B cell (primary cell): Measurements from ENCODE around the gene STYK1.
"Not testable (repeated sequence)": the region's sequence is repeated elsewhere in the genome, so short reads cannot be mapped to it uniquely, and the experiment has no call there.

Experiments used
- EZH2 ChIP-seq: IDR thresholded peaks from 2 replicates; pipeline ENCODE4 v1.6.1; 2012; ENCODE audit warnings: borderline replicate concordance, low read depth, mild to moderate bottlenecking, moderate library complexity, low read length; ENCODE audit not compliant: insufficient read depth, poor library complexity, severe bottlenecking
- TF ChIP-seq, protein P1 (sequence below): fragments of 200-600 bp; IDR thresholded peaks from one replicate; pipeline ENCODE4 v1.8.0; 2022; ENCODE audit warnings: antibody characterized with exemption, mild to moderate bottlenecking

DNA sequence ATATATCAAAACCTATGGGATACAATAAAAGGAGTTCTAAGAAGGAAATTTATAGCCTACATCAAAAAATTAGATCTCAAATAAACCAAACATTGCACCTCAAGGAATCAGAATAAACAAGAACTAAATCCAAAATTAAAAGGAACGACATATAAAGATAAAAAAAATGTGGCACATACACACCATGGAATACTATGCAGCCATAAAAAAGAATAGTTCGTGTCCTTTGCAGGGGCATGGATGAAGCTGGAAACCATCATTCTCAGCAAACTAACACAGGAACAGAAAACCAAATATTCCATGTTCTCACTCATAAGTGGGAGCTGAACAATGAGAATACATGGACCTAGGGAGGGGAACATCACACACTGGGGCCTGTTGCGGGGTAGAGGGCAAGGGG is 91.7 kb downstream of the STYK1 start:
- TF ChIP-seq EZH2, result not testable (repeated sequence)
- TF ChIP-seq, protein P1, sequence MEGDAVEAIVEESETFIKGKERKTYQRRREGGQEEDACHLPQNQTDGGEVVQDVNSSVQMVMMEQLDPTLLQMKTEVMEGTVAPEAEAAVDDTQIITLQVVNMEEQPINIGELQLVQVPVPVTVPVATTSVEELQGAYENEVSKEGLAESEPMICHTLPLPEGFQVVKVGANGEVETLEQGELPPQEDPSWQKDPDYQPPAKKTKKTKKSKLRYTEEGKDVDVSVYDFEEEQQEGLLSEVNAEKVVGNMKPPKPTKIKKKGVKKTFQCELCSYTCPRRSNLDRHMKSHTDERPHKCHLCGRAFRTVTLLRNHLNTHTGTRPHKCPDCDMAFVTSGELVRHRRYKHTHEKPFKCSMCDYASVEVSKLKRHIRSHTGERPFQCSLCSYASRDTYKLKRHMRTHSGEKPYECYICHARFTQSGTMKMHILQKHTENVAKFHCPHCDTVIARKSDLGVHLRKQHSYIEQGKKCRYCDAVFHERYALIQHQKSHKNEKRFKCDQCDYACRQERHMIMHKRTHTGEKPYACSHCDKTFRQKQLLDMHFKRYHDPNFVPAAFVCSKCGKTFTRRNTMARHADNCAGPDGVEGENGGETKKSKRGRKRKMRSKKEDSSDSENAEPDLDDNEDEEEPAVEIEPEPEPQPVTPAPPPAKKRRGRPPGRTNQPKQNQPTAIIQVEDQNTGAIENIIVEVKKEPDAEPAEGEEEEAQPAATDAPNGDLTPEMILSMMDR, result not testable (repeated sequence)
